PC-3 (cell line): ENCODE results near the gene SPRED1. TPM values are rescaled to one million over a fixed set of nuclear protein-coding genes. Genes with fewer than 3 reads are reported as not detected.
A peak's percentile ranks its signal among the peaks of the same experiment; 100 is the strongest.

ENCODE experiments used
- ATAC-seq: fragments of 200-7000 bp; cut with Tn5 transposase; 2 replicates; pipeline ENCODE4 v1.9.1; 2020; ENCODE audit warnings: mild to moderate bottlenecking, moderate library complexity
- BruUV-seq: library from RNA; stranded (reverse); fragments of 400-500 nt; replicated peaks from 2 replicates; lab custom pipeline; 2021; lab: Mats Ljungman, UMichigan
- CTCF ChIA-PET: fragments of 300-600 bp; sonication (Branson Sonifier 250); formaldehyde crosslinking; loops from one replicate; lab custom pipeline; 2022; ENCODE audit warnings: antibody characterized with exemption; lab: Charles Lee
- POLR2A ChIA-PET: fragments of 300-600 bp; sonication (Branson Sonifier 250); formaldehyde crosslinking; loops from one replicate; lab custom pipeline; 2022; ENCODE audit warnings: antibody characterized with exemption; ENCODE audit not compliant: unreplicated experiment; lab: Charles Lee
- DNase-seq: peaks from one replicate; pipeline ENCODE4 v3.0.0-alpha.2; 2015
- H2AFZ ChIP-seq: fragments of 300-600 bp; sonication (generic); 2 replicates; pipeline ENCODE4 v1.6.0; 2016; ENCODE audit warnings: antibody characterized with exemption, low read length
- H3F3A ChIP-seq: fragments of 300-600 bp; sonication (generic); one replicate; pipeline ENCODE4 v1.6.0; 2017; ENCODE audit warnings: antibody characterized with exemption, low read length, control low read depth, mild to moderate bottlenecking; ENCODE audit not compliant: unreplicated experiment
- H3K27ac ChIP-seq: fragments of 300-600 bp; sonication (generic); 2 replicates; pipeline ENCODE4 v1.5.1; 2016; ENCODE audit warnings: mild to moderate bottlenecking, low read length
- H3K27me3 ChIP-seq: fragments of 300-600 bp; sonication (generic); 2 replicates; pipeline ENCODE4 v1.6.1; 2016; ENCODE audit warnings: low read length, mixed read lengths
- H3K36me3 ChIP-seq: fragments of 300-600 bp; sonication (generic); 2 replicates; pipeline ENCODE4 v1.6.1; 2016; ENCODE audit warnings: low read depth, mixed run types, low read length, mixed read lengths
- H3K4me1 ChIP-seq: fragments of 300-600 bp; sonication (generic); 2 replicates; pipeline ENCODE4 v1.5.1; 2016; ENCODE audit warnings: low read length; ENCODE audit not compliant: insufficient read depth
- H3K4me2 ChIP-seq: fragments of 300-600 bp; sonication (generic); 2 replicates; pipeline ENCODE4 v1.6.0; 2016; ENCODE audit warnings: low read length
- H3K4me3 ChIP-seq: fragments of 300-600 bp; sonication (generic); 2 replicates; pipeline ENCODE4 v1.5.1; 2016; ENCODE audit warnings: mild to moderate bottlenecking, low read length, mixed read lengths
- H3K79me2 ChIP-seq: fragments of 300-600 bp; sonication (generic); 2 replicates; pipeline ENCODE4 v1.6.1; 2017; ENCODE audit warnings: low read length, mixed read lengths
- H3K9ac ChIP-seq: fragments of 300-600 bp; sonication (generic); 2 replicates; pipeline ENCODE4 v1.6.0; 2016; ENCODE audit warnings: mild to moderate bottlenecking, low read length
- H3K9me2 ChIP-seq: fragments of 300-600 bp; sonication (generic); replicated peaks from 2 replicates; pipeline ENCODE4 v1.6.1; 2016; ENCODE audit warnings: mixed run types, low read length, mixed read lengths
- H3K9me3 ChIP-seq: fragments of 300-600 bp; sonication (generic); 2 replicates; pipeline ENCODE4 v1.6.1; 2016; ENCODE audit warnings: low read length, mixed read lengths
- H4K20me1 ChIP-seq: fragments of 300-600 bp; sonication (generic); 2 replicates; pipeline ENCODE4 v1.6.1; 2016; ENCODE audit warnings: low read length, mixed read lengths
- EZH2 ChIP-seq: fragments of 300-600 bp; sonication (generic); IDR thresholded peaks from one replicate; pipeline ENCODE4 v1.6.1; 2017; ENCODE audit warnings: antibody characterized with exemption, mild to moderate bottlenecking, low read length; ENCODE audit not compliant: unreplicated experiment
- EZH2phosphoT487 ChIP-seq: fragments of 300-600 bp; sonication (generic); IDR thresholded peaks from 2 replicates; pipeline ENCODE4 v1.6.1; 2018; ENCODE audit warnings: mild to moderate bottlenecking, antibody characterized with exemption, low read length, borderline replicate concordance
- intact Hi-C: fragments of 100-400 bp; cut with micrococcal nuclease; formaldehyde crosslinking; loops from 2 replicates; pipeline ENCODE4 v1.9.0; 2023
- total RNA-seq: library from RNA; depleted of rRNA; stranded (reverse); fragments of >200 nt; gene quantifications from 2 replicates; pipeline ENCODE4 v1.2.3, GENCODE V29; 2014
- TF ChIP-seq, protein P1 (sequence below): fragments of 300-600 bp; sonication (generic); conservative IDR thresholded peaks from 2 replicates; pipeline ENCODE4 v1.5.1; 2017; ENCODE audit warnings: antibody characterized with exemption, low read depth, mild to moderate bottlenecking, low read length

The SPRED1 gene
- total RNA-seq, 1 experiment from 2014 or later = 39.7 TPM

DNA sequence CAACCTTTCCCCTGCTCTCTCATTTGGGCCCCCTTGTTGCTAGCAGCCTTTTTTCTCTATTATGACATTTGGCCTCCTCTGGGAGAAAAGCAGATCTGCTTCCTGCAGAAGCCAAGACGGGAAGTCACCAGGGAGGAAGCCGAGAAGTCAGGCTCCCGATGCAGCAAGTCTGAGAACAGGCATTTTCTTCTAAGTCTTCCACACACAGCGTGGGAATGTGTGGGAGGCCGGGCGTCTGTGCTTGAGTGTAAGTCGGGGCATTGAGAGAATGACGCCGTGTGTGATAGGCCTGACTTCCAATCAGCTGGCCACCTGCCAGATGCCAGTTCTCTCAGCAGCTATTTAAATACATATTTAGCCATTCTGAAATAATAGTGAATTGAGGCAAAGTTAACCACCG is 125.5 kb downstream of the SPRED1 start:
- no peak overlapping the region for H3K4me2 ChIP-seq
- H3F3A ChIP-seq = no peaks in the 10 kb centered on the region
- no peaks in the 10 kb centered on the region for H3K27me3 ChIP-seq
- H3K27ac ChIP-seq = no peak overlapping the region
- no peak for TF ChIP-seq EZH2
- TF ChIP-seq, protein P1, sequence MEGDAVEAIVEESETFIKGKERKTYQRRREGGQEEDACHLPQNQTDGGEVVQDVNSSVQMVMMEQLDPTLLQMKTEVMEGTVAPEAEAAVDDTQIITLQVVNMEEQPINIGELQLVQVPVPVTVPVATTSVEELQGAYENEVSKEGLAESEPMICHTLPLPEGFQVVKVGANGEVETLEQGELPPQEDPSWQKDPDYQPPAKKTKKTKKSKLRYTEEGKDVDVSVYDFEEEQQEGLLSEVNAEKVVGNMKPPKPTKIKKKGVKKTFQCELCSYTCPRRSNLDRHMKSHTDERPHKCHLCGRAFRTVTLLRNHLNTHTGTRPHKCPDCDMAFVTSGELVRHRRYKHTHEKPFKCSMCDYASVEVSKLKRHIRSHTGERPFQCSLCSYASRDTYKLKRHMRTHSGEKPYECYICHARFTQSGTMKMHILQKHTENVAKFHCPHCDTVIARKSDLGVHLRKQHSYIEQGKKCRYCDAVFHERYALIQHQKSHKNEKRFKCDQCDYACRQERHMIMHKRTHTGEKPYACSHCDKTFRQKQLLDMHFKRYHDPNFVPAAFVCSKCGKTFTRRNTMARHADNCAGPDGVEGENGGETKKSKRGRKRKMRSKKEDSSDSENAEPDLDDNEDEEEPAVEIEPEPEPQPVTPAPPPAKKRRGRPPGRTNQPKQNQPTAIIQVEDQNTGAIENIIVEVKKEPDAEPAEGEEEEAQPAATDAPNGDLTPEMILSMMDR = no peak
- no peak for TF ChIP-seq EZH2phosphoT487
- no peaks in the 10 kb centered on the region for H3K9me3 ChIP-seq
- BruUV-seq = no TSS peak
- ChIA-PET POLR2A (no interaction called here), CTCF (no interaction called here)
- H3K36me3 ChIP-seq = no peaks in the 10 kb centered on the region
- H3K79me2 ChIP-seq = no peaks in the 10 kb centered on the region
- H3K4me3 ChIP-seq = no peak overlapping the region
- no peak overlapping the region for H2AFZ ChIP-seq
- intact Hi-C loops = no loop called here
- no peaks in the 10 kb centered on the region for H3K4me1 ChIP-seq
- no peaks in the 10 kb centered on the region for H4K20me1 ChIP-seq
- H3K9me2 ChIP-seq = no peaks in the 10 kb centered on the region
- H3K9ac ChIP-seq = no peak overlapping the region
- no peak for ATAC-seq
- no peak for DNase-seq

DNA sequence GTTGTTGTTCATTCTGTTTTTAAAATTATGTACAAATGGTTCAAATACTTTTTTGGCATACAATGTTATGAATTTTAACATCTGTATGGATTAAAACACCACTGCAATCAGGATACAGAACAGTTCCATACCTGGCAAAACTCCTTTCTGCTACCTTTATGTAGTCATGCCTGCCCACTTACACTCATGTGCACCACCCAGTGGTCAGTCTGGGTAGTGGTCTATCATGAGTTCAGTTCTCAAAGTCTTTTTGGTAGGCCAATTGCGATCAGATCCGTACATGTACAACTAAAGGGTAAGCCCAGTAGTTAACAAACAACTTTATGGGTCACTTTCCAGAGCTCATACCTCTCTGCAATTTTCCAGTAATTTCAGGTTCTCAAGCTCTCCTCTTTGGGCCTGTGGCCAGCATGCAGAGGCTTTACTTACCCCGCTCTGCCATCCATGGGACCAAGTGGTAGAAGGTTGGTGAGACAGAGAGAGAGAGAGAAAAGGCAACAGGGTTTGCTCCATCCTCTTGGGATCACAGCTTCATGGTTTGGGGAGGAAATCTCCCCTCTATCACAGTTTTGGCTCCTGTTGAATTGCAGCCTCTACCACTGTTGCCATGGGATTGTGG is 137.4 kb downstream of the SPRED1 start:
- no peak overlapping the region for H3K4me2 ChIP-seq
- H4K20me1 ChIP-seq = no peaks in the 10 kb centered on the region
- no TSS peak for BruUV-seq
- H3K9me3 ChIP-seq = no peaks in the 10 kb centered on the region
- no peak overlapping the region for H3K4me3 ChIP-seq
- H3K79me2 ChIP-seq = no peaks in the 10 kb centered on the region
- CTCF ChIA-PET = no interaction called here
- H3K9me2 ChIP-seq = 0 out of 2 replicates have a peak, but pooled peaks cover 4% of the 10 kb centered on the region
- no peak overlapping the region for H3K9ac ChIP-seq
- intact Hi-C loops = loop anchor here (1.0 kb wide), 2 partner anchors 387 to 395 kb away; no protein-coding TSS in a partner anchor
- no peaks in the 10 kb centered on the region for H3F3A ChIP-seq
- no peaks in the 10 kb centered on the region for H3K36me3 ChIP-seq
- no peaks in the 10 kb centered on the region for H3K4me1 ChIP-seq
- H3K27ac ChIP-seq = no peak overlapping the region
- DNase-seq = peak; percentile 81
- POLR2A ChIA-PET = no interaction called here
- H3K27me3 ChIP-seq = no peaks in the 10 kb centered on the region
- TF ChIP-seq, protein P1 = peak; percentile 93
- TF ChIP-seq EZH2phosphoT487 = no peak
- H2AFZ ChIP-seq = 0 out of 2 replicates have a peak overlapping the region, but pooled peaks have one; percentile 16
- ATAC-seq = peak; percentile 93

DNA sequence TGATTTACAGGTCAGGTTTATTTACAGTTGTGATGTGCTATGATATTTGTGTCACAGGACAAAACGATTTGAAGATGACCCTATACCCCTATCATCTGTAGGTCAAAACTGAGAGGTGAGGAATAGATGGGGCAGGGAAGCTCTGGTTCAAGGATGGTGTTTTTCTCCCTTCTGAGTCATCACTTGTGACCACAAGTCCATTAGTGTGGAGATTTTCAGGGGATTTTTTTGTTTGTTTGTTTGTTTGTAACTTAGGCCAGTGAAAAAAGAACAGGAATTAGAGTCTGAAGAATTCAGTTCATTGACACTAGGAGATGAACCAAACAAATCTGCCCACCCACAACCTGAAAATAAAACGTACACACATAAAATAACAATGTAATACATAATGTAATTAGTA is 138.6 kb downstream of the SPRED1 start:
- H3K36me3 ChIP-seq = no peaks in the 10 kb centered on the region
- no peaks in the 10 kb centered on the region for H3K79me2 ChIP-seq
- no peaks in the 10 kb centered on the region for H3K4me1 ChIP-seq
- H3K9me2 ChIP-seq = 0 out of 2 replicates have a peak, but pooled peaks cover 4% of the 10 kb centered on the region
- intact Hi-C loops = no loop called here
- H4K20me1 ChIP-seq = no peaks in the 10 kb centered on the region
- DNase-seq = no peak
- POLR2A ChIA-PET = no interaction called here
- BruUV-seq = no TSS peak
- H2AFZ ChIP-seq = no peak overlapping the region
- no peaks in the 10 kb centered on the region for H3K27me3 ChIP-seq
- no peak for TF ChIP-seq EZH2phosphoT487
- TF ChIP-seq, protein P1 = no peak
- no peak for TF ChIP-seq EZH2
- H3K4me3 ChIP-seq = no peak overlapping the region
- no peak overlapping the region for H3K4me2 ChIP-seq
- no peak overlapping the region for H3K9ac ChIP-seq
- H3K9me3 ChIP-seq = no peaks in the 10 kb centered on the region
- no peaks in the 10 kb centered on the region for H3F3A ChIP-seq
- no peak overlapping the region for H3K27ac ChIP-seq
- no peak for ATAC-seq
- CTCF ChIA-PET = interaction anchor here (0.5 kb wide), 1 partner anchor 61 kb away, joined by 8 read pairs; no protein-coding TSS in a partner anchor
